Activated T-cell treated with anti-CD3 and anti-CD28 coated beads, Interleukin-2, amount 50 U/mL, for 1 hour (primary cell): Measurements from ENCODE around the gene GOLGA6C.
A peak's percentile ranks its signal among the peaks of the same experiment; 100 is the strongest.
"Not testable (repeated sequence)": the region's sequence is repeated elsewhere in the genome, so short reads cannot be mapped to it uniquely, and the experiment has no call there.

Source experiments
- DNase-seq: peaks from one replicate; pipeline ENCODE4 v3.0.0-alpha.2; 2020

Gene GOLGA6C

DNA sequence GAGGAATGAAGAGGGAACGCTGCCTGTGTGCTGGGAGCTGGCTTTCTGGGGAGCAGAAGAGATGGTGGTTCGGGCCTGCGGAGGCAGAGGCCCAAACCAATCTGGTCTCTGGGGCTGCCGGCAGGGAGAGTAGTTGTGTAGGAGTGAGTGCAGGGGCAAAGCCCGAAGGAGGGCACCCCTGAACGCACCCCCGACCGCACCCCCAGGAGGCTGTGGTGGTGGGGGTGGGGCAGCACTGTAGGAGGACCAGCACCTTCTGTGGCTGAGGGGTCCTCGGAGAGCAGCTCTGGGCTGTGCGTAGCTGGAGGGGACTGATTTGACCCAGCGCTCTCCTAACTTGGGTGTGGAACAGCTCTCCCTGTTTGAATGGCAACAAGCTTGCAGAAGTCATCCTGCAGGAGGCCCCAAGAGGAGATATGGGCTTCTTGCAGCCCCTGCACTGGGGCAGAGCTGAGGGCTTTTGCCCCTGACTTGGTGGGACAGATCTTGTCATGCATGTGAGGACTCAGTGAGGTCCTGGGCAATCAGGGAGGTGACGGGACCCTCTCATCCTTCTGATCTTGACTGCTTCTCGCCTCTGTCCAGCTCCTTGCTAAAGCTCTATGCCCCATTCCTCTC, 30.4 kb upstream of the GOLGA6C start:
- no peak for DNase-seq

DNA sequence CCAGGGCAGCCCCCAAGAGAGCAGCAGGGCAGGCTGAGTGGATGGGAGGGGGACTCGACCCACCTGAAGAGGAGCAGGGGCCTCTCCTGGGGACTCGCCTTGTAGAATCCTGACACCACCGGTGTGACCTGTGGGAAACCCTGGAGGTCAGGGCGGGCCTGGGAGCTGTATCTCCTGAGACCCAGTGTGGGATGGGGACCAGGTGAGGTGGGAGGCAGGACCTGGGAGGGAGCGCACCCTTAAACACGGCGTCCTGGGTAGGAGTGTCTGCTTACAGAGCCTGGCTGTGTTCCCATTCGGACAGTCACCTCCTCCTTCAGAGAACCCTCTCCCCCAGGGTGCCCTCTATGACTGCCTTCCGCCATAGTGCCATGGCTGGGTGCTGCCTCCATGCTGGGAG, 29.3 kb upstream of the GOLGA6C start:
- no peak for DNase-seq

DNA sequence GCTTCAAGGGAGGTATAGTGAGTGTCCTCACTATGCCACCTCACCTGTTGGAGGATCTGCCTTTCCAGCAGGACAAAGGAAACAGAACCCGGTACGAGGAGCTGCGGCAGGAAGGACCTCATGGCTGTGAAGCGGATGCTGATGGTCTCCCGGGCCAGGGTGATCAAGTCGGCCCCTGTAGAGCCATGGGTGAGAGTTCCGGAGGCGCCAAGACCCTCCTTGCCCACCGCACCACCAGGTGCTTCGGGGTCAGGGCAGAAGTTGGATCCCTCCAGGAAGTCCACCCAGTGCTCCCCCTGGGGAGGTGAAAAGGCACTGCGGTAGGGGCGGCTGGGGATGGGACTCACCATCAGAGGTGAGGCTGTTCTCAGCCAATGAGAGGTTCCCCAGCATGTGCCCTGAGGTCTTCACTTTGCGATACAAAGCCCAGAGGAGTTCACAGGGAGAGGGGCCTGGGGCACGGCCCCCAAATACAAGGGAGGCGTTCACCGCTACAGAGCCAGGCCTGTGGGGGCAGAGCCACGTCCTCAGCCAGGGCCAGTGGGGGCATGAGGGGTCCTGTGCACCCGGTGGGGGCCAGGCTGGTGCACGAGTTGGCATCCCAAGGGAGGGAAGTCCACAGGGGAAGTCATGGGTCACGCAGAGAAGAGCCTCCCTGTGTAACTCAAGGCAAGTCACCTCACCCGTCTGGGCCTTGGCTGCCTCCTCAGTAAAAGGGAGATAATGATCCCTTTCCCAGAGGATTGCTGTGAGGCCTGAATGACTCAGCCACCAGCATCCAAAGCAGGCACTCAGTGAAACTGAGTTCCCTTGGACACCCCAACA, 28.7 kb upstream of the GOLGA6C start:
- DNase-seq, result no peak

DNA sequence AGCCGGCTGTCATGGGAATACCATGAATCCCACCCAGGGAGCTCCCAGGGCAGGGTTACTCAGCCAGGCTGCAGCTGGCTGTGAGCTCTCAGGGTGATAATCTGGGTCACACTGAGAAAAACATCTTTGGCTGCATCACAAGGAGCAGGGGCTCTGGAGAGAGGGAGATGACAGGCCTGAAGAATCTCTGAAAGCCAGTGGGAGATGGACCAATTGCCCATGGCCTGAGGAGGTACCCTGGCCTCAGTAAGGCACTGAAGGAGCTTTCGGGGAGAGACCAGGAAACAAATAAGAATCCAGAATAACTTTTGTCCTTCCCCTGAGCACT, 28.2 kb upstream of the GOLGA6C start:
- DNase-seq, result no peak

DNA sequence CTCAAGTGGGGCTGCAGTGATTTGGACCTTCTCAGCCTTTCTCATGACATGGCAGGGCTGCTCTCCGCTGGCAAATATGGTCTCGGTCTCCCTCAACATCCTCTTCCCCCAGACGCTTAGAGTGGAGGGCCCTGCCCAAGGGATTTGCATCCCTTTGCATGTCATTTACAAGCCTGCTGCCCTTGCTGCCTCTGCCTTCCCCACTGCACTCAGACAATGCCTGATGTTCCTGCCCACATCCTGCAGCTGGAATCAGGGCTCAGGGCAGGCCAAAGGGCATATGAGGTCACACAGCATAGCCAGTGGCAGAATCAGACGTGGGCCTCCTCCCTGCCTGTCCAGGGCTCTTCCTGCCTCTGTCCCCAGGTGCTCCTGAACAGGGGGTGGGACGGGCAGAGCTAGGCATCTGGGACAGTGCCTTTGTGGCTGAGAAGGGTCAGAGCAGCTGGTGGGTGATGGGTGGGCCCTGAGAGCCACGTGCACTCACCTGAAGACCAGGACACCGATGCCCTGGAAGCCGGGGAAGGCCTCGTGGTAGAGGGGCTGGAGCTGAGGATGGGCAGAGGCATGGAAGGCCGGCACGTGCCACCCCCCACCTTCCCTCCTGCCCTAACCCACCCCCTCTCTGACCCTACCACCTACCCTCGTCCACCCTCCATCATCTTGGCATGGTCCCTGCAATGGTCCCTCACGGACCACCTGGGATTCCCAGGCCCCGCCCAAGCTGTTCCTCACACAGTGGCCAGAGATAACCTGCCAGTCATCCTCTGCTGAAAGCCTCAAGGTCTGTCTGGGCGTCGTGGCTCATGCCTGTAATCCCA, 27.4 kb upstream of the GOLGA6C start:
- no peak for DNase-seq

DNA sequence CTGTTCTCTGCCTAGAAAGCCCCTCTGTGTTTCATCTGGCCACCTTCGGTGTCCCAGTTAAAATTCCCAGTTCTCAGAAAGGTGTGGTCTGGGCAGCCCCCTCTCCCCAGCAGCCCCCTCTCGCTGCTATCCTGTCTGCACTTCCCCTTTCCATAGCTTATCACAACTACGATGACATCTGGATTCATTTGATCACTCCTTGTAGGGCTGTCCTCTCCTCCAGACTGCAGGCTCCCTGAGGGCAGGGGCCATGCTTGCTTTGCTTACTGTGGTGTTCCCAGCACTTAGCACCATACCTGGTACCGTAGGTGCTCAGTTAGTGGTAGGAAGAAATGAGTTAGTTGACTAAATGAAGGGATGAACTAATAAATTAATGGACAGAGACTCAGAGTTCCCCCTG, 26.3 kb upstream of the GOLGA6C start:
- no peak for DNase-seq

DNA sequence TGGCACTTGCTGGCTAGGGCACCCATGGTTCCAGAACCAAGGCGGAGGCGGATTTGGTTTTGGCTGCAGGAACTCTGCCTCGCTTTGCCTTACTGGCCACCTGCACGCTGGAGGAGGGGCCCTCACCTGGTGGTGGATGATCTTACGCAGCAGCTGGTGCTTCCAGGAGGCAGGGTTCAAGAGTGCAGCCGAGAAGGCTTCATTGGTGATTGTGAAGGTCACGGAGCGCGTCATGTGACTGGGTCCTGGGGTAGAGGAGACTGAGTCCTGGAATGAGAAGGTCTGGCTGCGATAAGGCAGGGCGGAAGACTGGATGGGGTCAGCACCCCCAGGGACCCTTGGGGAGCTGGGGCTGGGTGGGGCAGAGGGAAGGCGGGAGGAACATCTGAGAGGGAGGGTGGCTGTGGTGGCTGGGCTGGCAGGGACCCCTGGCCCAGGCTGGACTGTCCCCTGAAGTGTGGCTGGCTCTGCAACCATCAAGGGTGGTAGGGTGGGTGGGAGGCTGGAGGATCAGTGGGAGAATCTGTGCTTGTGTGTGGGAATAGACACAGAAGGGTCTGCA, 25.8 kb upstream of the GOLGA6C start:
- DNase-seq, result no peak

DNA sequence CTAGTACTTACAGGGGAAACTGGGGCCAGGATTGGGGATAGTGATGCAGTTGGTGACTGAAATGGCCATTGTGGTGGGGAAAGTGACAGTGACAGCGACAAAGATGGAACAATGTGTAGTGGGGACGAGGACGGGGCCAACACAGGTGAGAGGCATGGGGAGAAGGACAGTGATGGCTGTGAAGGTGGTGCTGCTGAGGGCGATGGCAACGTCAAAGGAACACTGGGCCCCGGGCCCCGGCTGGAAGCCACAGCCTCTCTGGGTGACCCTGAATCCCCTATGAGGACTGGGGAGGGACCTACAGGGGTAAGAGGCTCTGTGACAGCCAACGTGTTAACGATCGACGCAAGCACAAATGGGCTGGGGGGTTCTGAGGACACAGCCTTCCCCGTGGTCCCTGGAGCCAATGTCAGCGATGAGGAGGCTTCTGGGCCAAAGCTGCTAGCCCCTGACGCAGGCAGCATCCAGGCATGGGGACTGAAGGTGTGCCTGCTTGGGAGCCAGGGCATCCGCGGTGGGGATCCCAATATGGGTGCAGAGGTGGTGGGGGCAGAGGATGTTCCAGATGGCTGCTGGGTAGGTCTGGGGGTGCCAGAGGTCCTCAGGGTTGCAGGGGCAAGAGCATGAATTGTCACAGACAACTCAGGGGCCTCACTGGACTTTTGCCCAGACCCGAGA, 25.2 kb upstream of the GOLGA6C start:
- peak; percentile 12 for DNase-seq

DNA sequence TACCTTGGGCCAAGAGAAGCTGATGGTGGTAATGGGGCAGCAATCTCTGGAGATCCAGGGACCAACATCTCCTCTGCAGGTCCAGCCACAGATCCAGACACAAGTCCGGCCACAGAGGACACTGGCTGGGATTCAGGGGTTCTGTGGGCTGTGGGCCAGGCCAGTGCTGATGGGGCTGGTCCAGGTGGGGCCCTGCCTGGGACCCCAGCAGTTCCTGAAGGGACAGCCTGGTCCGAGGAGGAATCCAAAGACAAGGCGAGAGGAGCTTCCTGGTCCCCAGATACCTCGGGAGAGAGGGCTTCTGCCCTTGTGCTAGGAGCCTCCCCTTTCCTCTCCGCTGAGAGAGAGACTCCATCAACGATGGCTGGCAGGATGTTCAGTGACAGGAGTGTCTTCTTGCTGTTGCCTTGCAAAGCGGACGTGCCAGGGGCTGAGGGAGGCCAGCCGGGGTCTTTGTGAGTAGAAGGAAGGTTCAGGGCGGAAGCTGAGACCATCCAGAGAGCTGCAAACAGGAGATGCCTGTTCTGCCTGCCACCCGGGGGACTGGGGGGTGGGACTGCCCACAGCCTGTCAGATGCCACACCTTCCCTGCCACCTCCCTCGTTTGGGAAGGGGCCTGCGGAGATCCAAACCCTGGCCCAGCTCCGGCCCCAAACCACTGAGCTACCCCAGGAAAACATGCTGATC, 24.5 kb upstream of the GOLGA6C start:
- peak; percentile 10 for DNase-seq

DNA sequence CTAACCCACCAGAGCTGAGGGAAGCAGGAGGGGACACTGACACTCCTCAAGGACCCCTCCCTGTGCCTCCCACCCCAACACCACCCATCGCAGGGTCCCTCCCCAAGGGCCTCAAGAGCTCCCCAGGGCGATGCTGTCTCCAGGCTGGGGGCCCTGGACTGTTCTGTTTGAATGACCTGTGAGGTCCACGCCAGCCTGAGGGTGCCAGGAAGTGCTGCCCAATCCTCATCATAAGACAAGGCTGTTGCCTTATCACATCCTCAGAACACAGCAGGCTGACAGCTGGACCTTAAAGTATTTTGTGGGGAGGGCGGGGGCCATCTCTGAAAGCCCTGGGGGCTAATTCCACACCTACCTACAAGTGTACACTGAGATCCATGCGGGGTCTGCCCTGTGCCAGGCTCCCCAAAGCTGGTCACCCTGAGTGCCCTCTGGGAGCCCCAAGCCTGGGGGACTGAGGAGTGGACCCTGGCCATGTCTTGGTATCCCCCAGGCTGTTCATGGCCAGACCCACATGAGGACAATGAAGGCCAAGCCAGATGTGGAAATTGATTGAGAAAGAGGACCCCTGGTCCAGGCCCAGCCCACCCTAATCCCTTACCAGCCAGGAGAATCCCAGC, 23.8 kb upstream of the GOLGA6C start:
- DNase-seq, result no peak

DNA sequence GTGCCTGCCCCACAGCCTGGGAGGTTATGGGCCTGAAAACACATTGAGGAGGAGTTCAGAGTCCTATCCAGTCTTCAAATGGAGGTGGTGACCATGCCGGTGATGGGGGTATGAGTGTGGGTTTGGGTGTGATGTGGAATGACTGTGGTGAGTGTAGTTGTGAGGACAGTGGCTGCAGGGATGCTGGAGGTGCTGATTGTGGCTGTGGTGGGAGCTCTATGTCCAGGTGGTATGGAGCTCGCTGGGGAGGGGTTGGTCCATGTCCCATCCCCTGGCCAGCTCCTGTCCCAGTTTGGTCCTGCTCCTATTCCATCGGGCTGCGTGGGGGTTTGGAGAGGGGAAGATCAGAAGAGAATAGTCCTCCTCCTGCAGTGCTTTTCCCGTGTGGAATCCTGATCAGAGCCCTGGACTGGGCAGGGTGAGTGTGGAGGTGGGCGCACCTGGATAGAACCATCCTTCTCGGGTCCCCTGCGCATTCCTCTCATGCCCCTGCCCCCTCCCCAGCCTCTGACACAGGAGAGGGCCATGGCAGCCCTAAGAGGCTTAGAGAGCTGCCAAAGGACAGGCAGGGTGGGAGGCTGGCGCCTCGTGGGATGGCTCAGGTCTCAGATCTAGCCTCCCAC, 23.0 kb upstream of the GOLGA6C start:
- no peak for DNase-seq

DNA sequence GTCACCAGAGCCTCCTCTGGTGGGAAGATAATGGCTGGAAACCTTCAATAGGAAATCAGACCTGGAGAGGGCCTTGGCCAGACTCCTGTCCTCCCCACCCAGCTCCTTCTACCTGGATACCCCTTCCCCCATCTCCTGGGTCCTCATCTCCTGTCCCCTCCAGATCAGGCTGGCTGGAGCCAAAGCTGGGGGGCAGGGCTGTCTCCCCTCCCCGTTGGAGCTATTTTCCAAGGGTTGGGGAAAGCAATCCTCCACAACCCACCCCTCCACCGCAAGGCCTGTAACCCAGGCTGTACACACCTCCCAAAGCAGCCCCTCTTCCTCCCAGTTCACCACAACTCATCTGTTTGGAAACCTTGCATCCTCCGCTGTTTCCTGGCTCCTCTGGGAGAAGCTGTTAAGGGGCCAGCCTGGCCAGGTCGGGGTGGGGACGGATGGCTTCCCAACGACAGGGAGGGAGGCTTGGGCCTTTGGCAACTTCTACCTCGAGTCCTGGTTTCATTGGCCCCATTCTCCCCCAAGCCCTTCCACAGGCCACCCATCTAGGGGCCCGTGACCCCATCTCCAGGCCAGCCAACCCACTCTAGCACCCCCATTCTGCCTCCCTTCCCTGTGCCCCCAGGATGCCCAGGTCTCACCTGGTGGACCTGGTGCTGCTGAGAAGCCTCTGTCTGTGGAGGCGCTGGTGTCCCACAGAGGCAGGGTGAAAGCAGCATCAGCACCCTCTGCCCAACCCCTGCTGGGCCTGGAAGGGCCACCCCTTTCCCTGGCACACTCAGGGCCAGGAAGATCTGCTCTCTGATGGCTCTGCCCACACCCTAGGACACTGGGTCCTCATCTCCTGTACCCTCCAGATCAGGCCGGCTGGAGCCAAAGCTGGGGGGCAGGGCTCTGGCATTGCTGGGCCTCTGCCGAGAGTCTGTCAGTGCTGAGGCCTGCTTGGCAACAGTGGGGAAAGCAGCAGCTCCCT, 22.1 kb upstream of the GOLGA6C start:
- no peak for DNase-seq

DNA sequence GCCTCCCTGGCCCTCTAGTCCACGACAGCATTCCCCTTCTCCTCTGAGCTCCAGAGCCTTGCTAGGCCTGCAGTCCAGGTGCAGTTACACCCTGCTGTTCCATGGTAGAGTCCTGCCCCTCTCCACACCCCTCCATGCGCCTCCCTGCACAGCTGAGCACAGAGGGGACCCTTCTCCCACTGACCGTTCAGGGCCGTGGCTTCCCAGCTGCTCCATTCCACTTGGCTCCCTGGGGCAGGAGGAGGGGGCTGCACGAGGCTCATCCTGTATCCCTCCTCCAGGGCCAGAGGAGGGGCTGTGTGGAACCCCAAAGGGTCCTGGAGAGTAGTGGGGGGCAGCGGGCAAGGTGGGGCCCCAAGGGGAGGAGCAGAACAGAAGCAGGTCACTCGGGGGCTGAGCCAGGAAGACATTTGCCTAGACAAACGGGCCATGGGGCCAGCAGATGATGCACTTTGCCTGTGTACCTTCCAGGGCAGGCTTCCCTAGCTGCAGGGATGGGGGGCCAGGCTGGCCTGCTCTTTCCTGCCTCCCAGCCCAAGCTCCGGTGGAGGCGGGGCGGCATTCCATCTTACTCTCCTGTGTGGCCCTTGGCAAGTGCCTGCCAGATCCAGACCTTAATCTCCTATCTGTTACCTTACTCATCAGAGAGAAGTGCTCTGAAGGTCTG, 20.7 kb upstream of the GOLGA6C start:
- no peak for DNase-seq

DNA sequence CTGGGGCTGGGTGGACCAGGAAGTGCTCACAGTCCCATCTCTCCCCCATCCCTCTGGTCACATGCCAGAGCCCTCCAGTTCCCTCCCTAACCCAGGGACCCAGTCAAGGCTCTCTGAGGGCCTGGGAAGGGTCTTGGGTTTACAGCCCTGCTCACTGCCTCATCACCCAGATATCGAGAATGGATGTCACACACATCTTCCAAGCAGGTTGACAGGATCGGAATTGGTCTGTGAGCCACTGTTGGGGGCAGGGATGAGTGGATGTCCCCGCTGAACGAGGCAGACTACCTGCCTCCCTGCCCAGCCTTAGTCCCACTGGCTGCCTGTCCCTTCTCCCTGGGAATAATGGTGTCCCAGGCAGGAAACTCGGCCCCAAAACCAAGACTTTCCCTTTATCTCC, 20.0 kb upstream of the GOLGA6C start:
- DNase-seq, result no peak

DNA sequence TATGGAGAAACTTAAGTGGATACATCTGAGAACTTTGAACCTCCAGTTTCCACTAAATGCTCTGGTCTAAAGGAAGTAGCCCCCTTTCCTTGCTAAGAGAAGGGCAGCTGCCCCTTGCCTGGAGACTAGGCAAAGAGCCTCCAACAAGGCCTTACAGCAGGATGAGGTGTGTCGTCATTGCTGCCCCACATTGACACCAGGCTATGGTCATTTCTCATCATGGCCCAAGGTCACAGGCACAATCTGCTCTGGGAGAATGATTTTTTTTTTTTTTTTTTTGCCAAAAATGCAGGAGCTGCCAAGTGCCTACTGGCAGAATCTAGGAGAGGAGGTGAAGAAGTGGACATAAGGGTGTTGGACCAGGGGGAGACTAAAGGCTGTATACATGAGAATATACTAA, 12.4 kb upstream of the GOLGA6C start:
- DNase-seq, result not testable (repeated sequence)

DNA sequence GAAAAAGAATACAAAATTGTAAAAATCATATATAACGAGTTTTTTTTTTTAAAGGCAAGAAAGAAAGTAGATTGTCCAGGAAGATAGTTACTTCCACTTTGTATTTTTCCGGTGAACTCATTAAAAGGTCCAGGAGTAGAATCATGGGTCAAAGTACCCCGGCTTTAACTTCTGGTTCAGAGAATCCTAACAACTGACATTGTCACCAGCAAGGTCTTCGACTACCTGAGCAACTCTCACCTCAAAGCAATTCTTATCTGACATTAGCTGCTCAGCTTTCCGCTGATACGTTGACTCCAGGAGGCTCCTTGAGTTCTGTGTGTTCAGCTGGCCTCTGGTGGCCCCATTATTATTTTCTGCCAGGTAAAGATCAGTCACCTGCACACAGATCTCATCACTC, 9.1 kb upstream of the GOLGA6C start:
- DNase-seq, result not testable (repeated sequence)

DNA sequence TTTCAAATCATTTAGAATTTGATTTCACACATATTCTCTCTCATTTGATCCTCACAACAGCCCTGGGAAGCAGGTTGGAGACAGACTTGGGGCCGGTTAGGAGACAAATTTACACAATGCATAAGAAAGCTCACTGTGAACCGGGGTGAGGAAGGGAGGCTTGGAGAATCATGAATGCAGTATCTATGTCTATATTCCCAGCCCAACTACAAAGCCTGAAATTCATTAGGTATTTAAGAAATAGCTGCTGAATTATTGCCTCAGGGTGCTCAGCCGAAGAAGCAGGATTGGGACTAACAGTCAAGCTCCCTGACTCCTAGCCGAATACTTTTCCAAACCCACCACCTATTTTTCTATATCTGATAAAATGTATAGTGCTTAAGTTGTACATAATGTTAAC, 8.4 kb upstream of the GOLGA6C start:
- DNase-seq, result no peak

DNA sequence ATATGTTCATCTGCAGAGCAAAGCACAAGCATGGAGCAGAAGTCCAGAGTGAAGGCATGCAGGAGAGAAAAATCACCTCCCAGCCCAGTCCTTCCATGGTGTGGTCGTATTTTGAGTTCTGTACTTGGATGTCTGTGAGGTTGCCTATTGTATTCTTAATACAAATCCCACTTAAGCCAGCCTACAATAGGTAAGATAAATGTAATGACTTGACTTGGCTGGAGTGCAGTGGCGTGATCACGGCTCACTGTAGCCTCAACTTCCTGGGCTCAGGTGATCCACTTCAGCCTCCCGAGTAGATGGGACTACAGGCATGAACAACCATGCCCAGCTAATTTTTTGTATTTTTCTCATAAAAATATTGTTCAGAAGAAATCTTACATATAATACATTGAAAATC, 6.8 kb upstream of the GOLGA6C start:
- DNase-seq, result not testable (repeated sequence)

DNA sequence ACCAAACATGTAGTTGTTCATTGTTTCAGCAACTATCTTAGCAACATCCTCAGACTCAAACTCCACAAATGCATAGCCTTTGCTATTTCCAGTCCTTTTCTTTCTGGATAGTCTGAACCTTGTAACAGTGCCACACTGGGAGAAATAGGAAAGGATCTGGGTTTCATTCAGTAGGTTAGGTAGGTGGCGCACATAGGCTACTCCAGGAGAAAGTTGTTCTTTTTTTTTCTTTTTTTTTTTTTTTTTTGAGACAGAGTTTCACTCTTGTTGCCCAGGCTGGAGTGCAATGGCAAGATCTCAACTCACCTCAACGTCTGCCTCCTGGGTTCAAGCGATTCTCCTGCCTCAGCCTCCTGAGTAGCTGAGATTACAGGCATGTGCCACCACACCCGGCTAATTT, 5.8 kb upstream of the GOLGA6C start:
- DNase-seq, result not testable (repeated sequence)
